NOMO-1 treated with dmso at 0.1 percent for 144 hours (cell line): Measurements from ENCODE around the gene YTHDC1.

ENCODE experiments used
- DNase-seq: peaks from one replicate; lab custom pipeline; 2025; ENCODE audit not compliant: unreplicated experiment; lab: John Stamatoyannopoulos, UW

The YTHDC1 gene

DNA sequence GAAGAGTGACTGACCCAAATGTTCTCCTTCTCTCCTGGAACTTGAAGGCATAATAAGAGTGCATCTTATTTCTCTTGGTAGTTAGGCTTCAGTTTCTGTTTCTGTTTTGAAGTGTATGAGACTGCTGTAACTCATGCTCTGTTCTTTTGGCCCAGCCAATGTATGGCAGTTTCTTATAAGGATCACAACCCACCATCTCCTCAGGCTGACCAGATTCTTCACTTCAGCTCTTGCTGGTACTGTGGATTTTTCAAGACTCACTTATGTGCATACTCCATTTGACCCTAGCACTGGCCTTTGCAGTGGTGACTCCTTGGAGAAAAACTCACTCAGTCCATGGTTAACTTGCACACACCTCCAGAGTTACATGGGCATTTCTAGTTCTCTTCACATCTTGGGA is 9.6 kb upstream of the YTHDC1 start:
- DNase-seq, result no peak

DNA sequence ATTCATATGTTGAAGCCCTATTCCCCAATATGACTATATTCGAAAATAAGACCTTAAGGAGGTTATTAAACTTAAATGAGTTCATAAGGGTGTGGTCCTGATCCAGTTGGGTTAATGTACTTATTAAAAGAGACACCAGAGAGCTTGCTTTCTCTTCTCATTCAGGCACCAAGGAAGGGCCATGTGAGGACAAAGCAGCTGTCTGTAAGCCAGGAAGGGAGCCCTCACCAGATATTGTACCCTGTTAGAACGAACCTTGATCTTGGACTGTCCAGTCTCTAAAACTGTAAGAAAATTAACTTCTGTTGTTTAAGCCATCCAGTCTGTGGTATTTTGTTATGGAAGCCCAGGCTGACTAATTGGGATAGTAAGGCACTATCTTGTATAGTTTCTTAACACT is 9.1 kb upstream of the YTHDC1 start:
- no peak for DNase-seq

DNA sequence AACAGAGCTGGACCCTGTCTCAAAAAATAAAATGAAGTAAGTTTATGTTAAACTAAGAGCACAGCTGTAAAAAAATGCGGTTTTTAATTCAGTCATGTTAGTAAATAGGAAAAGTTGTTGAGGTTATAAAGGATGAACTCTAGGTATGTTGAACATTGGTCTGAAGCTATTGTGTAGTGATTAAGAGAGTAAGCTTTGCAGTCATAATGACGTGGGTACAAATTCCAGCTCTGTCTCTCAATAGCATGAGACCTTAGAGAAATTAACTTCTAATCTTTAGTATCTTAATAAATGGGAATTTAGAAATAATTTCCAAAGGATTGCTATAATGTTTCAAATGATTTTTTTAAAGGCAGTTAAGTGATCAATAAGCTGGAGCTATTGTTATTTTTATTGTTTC is 2.9 kb upstream of the YTHDC1 start:
- no peak for DNase-seq

DNA sequence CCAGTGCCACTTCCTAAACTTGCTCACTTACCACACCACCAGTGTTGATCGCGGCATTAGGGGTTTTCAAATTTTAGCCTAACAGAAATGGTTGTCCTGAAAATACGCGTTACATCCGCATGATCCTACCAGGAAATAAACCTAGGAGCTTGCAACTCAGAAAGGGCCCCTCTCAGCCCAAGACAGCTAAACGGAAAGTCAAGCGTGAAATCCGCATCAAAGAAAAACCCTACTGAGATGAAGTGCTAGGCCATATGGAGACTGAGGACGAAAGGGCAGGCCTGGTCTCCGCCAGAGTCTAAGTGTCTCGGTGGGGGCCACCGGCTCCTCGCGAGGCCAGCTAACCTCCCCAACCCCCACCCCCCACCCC is 626 bp downstream of the YTHDC1 start:
- peak; percentile 10 for DNase-seq

DNA sequence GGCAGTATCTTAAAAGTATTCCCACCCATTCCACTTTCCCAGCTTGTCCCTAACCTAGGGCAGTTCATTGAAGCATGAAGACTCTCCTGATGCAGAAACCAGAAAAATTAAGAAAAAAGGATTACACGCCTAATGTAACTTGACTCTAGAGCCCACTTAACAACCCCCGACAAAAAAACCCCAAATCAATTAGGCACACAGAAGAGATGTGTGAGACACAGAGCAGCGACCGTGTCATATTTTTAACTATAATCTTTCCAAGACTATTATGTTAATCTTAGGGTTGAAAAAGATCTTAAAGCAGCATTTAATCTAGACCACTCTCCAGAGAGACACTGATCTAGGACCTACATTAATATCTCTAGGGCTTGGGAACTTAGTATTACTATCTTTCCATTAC is 1.3 kb downstream of the YTHDC1 start:
- DNase-seq, result no peak

DNA sequence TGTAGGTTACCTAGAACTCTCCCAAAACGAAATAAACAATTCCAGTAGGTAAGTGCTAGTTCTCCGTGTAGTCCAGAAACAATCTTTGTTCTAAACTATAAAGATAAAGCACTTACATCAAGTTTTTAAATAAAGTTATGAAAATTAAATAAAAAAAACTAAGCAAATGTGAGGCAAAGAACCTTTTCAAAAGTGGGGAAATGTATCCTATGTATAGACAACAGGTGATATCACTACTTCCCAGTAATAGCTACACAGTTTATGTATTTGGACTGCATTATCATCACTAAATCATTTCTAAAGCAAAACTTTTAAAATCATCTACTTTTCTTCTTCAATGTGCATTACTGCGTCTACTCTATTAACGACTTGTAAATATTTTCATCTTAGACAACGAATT is 2.0 kb downstream of the YTHDC1 start:
- DNase-seq, result no peak

DNA sequence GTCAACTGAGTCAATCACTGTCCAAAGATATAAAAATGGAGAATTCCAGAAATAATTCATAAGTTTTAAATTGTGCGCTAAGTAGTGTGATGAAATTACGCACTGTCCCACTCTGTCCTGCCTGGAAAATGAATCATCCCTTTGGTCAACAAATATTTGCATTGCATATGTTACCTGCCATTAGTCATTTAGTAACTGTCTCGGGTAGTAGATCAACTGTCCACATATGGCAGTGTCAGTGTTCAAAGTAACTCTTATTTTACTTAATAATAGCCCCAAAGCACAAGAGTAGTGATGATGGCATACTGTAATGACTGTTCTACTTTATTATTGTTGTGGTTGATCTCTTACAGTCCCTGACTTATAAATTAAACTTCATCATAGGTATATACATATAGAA is 3.4 kb downstream of the YTHDC1 start:
- DNase-seq, result no peak

DNA sequence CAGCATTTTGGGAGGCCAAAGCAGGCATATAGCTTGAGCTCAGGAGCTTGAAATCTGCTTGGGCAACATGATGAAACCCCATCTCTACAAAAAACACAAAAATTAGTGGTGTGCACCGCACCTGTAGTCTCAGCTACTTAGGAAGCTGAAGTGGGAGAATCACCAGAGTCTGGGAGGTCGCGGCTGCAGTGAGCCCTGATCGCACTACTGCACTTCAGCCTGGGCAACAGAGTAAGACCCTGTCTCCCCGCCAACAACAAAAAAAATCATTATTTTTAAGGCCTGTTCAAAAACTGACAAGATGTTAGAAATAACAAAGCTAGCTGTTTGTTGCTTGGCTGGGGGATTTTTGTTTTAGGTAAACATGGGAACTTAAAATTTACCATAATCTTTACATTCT is 5.1 kb downstream of the YTHDC1 start:
- no peak for DNase-seq

DNA sequence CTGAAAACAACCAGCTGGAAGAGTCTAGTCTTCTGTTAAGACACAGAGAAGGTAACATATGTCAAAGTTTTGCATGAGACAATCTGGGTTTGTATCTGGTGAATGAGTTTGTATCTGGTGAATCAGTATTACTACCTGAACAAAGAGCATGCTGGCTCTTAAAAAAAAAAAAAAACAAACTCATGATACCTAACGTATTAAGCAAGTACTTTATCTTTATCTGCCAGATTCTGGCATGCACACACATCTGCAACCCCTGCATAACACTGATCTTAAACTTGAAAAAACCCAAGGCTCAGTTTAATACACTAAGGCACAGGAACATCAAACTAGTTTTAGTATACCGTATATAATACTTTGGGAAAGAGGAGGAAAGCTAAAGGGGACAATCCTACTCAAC is 5.8 kb downstream of the YTHDC1 start:
- no peak for DNase-seq

DNA sequence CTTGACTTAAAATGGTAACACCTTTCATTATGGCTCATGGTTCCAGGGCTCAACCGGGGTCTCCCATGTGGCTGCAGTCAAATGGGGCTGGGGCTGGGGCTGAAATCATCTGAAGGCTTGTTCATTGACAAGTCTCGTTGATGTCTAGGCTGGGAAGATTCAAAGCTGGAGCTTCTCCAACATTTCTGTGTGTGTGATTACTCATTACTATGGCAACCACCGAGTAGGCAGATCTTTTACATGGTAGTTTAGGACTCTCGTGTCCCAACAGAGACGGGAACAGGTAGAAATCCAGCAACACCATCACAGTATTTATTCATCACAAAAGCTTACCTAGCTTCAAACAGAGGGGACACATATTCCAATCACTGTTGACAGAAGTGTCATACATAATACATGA is 7.8 kb downstream of the YTHDC1 start:
- DNase-seq, result no peak

DNA sequence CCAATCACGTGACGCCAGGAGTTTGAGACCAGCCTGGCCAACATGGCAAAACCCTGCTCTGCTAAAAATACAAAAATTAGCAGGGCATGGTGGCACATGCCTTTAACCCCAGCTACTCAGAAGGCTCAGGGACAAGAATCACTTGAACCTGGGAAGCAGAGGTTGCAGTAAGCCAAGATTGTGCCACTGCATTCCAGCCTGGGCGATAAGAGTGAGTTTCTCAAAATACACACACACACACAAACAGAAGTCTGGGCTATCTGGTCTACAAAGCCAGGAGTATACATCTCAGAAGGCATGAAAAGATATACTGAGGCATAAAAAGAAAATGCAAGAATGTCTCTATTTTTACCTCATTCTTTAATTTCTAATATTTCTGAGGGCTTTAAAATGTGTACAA is 11.3 kb downstream of the YTHDC1 start:
- no peak for DNase-seq

DNA sequence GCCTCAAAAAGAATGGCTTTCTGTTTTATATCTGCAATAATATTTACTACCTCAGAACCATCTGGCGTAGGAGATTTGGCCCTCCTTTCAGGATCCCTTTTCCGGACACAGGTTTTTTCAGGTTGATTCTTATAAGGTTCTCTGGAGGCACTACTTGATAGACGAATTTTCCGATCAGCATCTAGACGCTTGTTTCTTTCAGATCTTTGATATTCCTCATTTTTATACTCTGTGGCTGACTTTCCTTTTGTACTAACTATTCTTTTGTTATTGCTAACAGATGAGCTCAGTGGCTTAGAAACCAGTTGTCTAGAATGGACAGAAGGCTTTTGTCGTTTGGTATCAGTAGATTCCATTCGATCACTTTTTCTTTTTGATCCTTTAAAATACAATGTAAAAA is 12.4 kb downstream of the YTHDC1 start:
- DNase-seq, result no peak

DNA sequence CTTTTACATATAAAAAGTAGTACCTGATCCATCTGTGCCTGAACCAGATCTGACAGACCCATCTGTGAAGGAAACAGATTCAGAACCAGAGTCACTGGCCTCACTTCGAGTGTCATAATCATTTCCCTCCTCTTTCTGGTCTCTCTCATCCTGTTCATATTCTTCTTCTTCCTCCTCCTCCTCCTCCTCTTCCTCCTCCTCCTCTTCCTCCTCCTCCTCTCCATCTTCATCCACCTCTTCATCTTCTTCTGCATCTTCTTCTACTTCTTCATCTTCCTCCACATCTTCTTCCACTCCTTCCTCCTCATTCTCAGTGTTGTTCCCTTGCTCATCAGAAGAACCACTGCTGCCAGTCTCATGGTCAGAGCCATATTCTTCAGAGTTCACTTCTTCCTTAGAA is 12.9 kb downstream of the YTHDC1 start:
- no peak for DNase-seq

DNA sequence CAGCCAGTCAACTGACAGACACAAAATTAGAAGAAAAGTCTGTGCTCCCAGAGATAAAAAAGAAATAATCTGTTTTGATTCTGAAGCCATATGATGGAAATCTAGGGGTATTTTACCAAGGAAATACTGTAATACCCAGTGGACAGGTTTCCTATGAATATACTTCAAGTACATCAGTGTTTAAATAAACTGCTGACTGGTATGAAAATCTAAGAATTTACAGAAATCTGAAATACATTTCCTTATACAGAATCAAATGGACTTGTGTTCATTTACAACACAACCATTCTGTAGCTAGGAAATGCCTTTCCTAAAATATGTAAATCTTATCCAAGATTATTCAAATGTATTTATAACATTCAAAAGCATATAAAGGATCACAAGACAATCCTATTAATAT is 13.4 kb downstream of the YTHDC1 start:
- DNase-seq, result no peak

DNA sequence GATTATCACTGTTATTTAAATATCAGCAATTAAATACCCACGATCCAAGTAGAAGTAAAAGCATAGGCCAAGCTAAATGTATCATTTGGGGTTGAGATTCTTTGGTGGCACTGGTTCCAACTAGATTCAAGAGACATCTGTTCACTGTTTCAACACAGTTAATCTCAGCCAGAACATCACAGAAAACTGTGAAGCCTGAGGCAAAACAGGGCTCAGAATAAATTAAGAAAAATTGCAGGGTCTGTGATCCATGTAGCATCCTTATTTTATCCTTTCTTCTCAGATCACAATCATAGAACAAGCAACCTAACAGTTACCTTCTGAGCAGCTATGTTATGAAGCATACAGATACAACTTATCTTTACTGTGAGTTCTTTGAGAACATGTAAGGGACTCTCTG is 23.7 kb downstream of the YTHDC1 start:
- DNase-seq, result no peak

DNA sequence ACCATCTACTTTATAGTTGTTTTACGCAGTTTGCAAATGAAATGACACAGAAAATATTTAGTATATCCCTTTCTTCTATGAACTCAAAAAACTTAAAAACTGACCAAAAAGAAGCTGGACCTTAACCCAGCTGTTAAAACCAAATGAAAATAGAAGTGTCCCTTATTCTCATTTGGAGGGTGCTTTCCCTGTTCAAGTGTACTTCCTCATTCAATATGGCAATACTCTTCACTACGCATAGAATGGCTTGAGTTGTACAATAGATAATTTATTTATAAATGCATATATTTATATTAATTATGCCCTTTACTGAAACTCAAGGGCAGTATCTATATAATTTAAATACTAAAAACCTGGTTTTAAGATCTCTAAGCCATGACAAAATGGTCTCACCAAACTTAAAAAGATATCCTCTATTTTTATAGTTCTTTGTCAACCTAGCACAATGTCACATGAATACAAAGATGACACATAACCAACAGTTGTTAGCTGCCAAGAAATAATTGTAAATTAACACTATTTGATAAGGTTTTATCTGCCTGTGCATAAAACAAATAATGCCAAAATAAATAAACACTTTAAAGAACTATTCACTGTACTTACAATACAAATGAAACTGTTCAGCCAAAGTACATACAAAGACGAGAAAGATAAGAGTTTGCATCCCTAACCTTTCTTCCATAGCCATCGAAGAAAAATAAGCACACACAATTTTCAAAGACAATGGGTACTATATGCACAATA is 25.2 kb downstream of the YTHDC1 start:
- no peak for DNase-seq

DNA sequence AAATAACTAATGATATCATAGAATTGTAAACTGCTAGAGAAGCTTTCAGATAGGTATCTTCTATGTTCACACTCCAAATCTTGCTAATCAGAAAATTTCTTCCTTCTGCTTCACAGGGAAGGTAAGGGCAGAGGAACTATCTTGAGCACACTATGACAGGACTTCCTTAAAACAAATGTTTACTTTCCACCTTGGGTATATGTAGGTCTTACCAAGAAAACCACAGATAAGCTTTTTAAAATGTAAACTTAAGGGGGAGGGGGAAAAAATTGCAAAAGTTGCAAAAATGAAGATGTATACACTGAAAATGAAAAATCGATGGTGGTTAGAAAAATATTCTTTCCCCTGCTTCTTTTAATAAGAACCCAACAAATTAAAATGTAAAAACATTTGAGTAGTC is 30.9 kb downstream of the YTHDC1 start:
- no peak for DNase-seq

DNA sequence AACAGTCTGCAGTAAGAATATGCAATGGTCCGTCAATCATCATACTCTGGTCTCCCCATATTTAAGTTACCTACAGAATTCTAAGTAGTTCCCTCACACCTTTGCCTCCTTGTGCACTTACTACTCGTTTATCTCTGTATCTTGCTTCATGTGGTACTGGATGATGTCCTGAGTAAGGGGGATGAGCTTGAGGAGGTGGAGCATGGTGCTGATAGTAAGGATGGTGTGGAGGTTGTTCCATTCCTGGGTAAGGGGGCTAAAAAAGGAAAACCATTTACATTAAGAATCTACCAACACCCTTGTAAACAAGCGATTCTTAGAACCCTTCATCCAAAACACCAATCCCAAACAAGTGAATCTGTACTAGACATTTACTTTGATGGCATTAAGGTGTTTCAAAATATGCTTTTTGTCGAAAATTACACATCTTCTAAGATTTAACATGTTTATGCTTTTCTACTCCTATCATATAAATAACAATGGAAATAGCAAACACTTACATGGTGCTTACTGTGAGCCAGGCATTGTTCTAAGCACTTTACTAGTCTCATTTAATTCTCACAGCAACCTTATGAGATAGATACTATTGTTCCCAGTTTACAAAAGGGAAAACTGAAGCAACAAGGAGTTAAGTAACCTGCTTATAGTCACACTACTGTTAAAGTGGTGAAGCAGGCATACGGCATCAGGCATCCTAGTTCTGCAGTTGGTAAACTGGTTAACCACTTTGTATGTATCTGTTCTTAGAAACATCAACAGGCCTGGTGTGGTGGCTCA is 33.5 kb downstream of the YTHDC1 start:
- no peak for DNase-seq

DNA sequence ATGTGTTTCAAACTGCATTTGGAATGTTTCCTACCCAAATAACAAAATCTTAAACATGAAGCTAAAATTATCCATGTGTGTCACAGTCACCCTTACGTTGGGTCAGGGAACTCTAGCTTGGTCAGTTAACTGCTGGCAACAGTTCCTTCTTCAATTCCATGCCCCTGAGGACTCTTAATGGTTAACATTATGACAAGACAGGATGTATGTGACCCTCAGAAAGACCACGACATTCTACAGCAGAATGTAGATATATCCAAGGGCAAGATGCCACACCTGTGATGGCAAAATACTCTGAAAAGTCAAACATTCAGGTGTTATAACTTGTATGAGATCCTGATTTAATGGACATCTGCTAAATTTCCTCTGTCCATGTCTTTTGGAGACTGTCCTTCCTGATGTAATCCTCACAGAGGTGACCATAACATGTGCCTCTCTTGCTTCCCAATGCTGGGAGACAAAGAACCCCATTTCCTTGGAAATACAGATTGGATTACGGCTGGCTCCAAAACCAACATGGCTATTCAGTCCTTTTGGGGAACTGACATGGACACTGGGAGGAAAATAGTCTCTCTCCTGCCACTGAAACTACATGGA is 39.1 kb downstream of the YTHDC1 start:
- no peak for DNase-seq

DNA sequence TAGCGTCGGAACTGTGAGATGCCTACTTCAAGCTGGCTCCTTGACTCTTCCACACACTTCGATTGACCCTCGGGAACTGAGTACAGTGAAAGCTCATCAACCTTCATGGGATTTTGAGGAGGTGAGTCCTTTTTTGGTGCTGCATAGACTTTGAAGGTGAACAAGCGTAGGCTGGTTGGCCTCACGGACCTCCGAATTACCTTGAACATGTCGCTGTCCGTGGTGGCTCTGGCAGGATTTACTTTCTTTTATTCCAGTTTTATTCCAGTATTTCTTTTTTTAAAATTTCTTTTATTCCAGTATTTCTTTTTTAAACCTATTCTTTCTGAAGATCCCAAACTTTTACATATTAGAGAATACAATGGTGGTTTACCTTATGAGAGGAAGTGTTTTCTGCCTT is 45.2 kb downstream of the YTHDC1 start:
- no peak for DNase-seq

DNA sequence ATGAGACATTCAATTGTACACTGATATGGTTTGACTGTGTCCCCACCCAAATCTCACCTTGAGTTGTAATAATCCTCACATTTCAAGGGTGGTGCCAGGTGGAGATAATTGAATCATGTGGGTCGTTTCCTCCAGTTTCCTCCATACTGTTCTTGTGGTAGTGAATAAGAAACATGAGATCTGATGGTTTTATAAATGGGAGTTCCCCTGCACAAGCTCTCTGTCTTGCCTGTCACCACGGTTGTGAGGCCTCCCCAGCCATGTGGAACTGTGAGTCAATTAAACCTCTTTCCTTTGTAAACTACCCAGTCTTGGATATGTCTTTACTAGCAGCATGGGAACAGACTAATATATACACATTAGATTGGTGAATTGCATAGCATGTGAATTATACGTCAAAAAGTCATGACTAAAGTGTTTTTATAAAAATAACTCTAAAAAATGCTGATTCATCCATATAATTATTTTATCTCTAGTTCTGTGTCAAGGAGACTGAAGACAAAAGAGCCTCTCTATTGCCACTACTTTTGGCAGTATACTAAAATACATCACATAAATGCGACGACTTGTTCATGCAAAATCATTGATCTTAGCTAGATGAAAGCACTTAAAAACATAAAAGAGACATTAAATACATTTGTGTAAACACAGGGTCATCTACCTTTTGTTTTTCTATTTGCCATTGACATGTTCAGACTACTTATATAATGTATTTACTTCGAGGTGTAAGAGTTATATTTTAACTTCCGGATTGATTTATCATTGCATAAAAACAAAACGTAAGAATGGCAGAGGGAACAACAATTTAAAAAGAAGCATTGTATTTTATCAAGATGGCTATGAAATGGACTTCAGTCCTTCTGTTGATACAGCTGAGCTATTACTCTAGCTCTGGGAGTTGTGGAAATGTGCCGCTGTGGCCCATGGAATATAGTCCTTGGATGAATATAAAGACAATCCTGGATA is 50.1 kb downstream of the YTHDC1 start:
- no peak for DNase-seq
